Measurements from ENCODE around the gene PTGES2.
A peak's percentile ranks its signal among the peaks of the same experiment; 100 is the strongest.

The PTGES2 gene

DNA sequence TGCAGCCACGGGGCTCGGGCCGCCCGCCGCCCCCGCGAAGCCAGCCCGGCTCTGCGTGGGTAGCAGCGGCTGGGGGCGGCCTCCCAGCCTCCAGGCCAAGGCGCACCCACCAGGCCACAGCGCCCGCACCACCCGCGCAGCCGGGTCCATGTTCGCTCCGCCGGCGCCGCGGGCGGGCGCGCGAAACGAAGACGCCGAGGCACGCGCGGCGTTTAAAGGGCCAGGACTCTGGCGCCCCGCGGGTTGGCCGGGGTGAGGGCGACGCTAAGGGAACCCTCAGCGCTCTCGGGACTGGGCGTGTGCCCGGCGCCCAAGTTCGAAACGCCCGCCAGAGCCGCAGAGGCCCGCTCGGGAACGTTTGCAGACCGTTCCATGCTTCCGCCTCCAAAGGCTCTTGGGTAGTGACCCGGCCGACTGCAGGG is at the start of gene PTGES2:
Gene PTGES2, minus strand, starts transcription at position 162 of the 422 bp plus-strand sequence. Its CDS starts 12 bp downstream, at position 150.
- peak; percentile 86 for DNase-seq (ENCODE audit: low spot score)
- TF ChIP-seq, protein P1, sequence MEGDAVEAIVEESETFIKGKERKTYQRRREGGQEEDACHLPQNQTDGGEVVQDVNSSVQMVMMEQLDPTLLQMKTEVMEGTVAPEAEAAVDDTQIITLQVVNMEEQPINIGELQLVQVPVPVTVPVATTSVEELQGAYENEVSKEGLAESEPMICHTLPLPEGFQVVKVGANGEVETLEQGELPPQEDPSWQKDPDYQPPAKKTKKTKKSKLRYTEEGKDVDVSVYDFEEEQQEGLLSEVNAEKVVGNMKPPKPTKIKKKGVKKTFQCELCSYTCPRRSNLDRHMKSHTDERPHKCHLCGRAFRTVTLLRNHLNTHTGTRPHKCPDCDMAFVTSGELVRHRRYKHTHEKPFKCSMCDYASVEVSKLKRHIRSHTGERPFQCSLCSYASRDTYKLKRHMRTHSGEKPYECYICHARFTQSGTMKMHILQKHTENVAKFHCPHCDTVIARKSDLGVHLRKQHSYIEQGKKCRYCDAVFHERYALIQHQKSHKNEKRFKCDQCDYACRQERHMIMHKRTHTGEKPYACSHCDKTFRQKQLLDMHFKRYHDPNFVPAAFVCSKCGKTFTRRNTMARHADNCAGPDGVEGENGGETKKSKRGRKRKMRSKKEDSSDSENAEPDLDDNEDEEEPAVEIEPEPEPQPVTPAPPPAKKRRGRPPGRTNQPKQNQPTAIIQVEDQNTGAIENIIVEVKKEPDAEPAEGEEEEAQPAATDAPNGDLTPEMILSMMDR (IDR thresholded peaks at IDR 0.05; ENCODE audit: extremely low read depth, missing control alignments) = no peak

DNA sequence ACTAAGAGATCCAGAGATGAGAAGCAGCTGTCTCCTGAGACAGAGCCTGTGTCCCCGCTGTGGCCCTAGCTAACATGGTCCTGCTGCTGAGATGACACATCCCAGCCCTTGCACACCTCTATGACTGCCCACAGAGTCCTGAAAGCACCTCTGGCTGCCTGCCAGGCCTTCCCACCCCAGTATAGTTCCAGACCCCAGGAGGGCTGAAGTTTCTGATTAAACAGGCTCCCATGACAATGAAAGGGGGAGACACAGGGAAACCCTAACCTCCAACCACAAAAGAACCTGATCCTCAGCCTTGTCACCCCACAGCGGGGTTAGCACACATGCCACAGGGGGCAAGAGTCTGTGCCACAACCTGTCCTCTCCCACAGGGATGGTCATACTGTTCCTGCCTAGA is 48.2 kb upstream of the PTGES2 start:
- no peak for DNase-seq (ENCODE audit: low spot score)
- TF ChIP-seq, protein P1 (IDR thresholded peaks at IDR 0.05; ENCODE audit: extremely low read depth, missing control alignments) = no peak

DNA sequence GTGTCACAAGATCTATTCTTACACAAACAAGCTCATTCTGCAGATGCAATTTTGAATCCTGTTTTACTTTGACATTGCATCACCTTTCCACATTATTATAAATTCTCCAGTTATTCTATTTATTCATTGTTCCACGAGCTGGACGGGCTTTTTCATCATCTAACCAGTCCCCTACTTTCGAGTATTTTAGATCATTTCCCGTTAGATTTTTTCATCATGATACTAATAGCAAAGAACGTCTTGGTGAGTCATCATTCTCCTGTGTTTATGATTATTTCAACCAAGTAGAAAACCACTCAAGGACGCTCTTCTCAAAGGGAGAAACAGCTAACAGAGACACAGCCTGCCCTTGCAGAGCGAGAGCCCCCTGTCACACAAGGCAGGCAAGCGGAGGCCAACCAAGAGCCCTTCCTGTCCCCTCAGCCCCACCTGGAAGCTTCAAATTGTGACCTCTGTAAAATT is 47.6 kb upstream of the PTGES2 start:
- DNase-seq (ENCODE audit: low spot score) = no peak
- TF ChIP-seq, protein P1 (IDR thresholded peaks at IDR 0.05; ENCODE audit: extremely low read depth, missing control alignments) = no peak

DNA sequence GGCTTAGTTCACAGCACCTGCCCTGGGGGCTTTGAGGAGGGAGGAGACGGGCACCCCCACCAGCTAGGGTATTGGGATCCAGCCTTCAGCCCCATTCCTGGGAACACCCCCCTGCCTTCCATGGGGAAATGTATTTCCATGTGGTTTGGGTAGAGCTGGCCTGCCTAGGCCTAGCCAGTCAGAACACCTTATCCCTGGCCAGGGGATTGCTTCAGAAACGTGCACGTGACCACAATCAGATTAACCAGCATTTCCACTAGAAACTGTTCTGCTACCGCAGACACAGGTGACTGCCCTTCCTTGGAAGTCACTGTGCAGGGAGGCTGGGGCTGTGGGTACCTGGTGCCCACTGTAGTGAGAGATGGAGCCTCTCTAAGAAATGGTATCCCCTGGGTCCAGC is 46.5 kb upstream of the PTGES2 start:
- DNase-seq (ENCODE audit: low spot score) = no peak
- TF ChIP-seq, protein P1 (IDR thresholded peaks at IDR 0.05; ENCODE audit: extremely low read depth, missing control alignments) = no peak

DNA sequence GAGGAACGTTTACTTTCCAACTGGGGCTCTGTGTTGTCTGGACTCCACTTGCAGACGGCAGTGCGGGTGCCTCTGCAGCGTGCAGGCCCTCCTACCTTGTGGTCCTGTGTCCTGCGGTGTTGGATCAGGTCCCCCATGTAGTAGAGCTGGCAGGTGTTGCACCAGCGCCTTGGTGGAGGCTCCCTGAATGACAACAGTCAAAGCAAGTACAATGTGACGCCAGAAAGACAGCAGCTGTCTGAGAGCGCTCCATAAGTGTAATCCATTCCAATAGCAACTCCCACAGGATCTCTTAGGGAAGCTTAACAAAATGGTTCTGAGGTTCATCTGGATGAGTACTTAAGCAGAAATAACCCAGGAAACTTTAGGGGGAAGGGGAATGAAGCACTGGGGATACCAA is 42.4 kb upstream of the PTGES2 start:
- DNase-seq (ENCODE audit: low spot score) = no peak

DNA sequence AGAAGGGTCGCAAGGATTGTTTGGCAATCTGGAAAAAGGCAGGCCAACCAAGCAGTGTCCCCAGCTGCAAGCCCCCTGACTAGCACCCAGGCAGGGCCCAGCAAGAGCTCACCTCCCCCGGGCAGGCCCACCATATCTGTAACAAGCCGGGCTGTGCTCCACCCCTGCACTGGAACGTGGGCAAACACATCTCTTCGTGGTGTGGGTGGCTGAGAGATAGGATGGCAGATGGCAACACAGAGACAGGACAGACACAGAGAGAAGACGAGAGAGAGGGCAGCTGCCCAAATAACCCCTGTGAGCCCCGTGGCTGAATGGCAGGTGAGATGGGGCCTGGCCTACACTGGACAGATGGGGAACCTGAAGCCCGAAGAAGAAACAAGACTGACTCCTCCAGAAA is 42.0 kb upstream of the PTGES2 start:
- DNase-seq (ENCODE audit: low spot score) = no peak

More for the DNA sequence above, 42.4 kb upstream of the PTGES2 start:
- TF ChIP-seq, protein P1 (IDR thresholded peaks at IDR 0.05; ENCODE audit: extremely low read depth, missing control alignments) = no peak

DNA sequence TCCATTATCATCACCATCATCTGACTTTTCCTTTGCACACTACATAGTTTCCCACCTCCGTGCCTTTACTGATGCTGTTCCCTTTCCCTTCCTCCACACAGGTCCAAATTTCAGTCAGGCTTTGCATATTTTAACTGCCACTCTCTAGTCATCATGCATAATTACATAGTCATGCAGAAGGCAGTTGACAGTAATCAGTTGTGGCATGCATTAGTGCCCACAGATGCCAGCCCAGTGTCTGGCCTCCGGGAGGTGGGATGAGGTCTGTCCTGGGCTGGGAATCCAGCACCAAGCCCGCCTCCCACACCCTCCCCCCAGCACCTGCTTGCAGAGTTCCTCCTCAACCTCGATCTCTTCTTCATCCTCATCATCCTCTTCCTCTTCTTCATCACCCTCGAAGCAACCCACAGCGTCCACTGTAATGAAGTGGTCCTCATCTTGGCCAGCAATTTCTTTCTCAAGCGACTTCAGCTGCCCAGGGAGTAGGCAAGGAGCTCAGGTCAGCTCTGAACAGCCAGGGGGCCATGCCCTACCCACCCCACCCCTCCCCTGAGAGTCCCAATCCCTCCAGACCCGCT is 41.3 kb upstream of the PTGES2 start:
- TF ChIP-seq, protein P1 (IDR thresholded peaks at IDR 0.05; ENCODE audit: extremely low read depth, missing control alignments) = no peak

More for the DNA sequence above, 42.0 kb upstream of the PTGES2 start:
- TF ChIP-seq, protein P1 (IDR thresholded peaks at IDR 0.05; ENCODE audit: extremely low read depth, missing control alignments) = no peak

More for the DNA sequence above, 41.3 kb upstream of the PTGES2 start:
- no peak for DNase-seq (ENCODE audit: low spot score)
